Panc1 (cell line): ENCODE measurements around the gene TOR2A. TPM values are rescaled to one million over a fixed set of nuclear protein-coding genes. Genes with fewer than 3 reads are reported as not detected.

Source experiments
- ATAC-seq: fragments of 200-7000 bp; cut with Tn5 transposase; 2 replicates; pipeline ENCODE4 v1.9.1; 2020; ENCODE audit warnings: mild to moderate bottlenecking, moderate library complexity
- BruUV-seq: library from RNA; stranded (reverse); fragments of 400-500 nt; replicated peaks from 2 replicates; lab custom pipeline; 2021; lab: Mats Ljungman, UMichigan
- CTCF ChIA-PET: fragments of 300-600 bp; sonication (Branson Sonifier 250); formaldehyde crosslinking; loops from one replicate; lab custom pipeline; 2022; ENCODE audit warnings: antibody characterized with exemption; lab: Charles Lee
- POLR2A ChIA-PET: fragments of 300-600 bp; sonication (Branson Sonifier 250); formaldehyde crosslinking; loops from one replicate; lab custom pipeline; 2022; ENCODE audit warnings: antibody characterized with exemption; lab: Charles Lee
- DNase-seq: peaks from one replicate; pipeline ENCODE4 v3.0.0-alpha.2; 2010; ENCODE audit warnings: low read depth, low spot score
- H3K27ac ChIP-seq: 2 replicates; pipeline ENCODE4 v1.5.1; 2011; ENCODE audit warnings: mild to moderate bottlenecking, low read length, inconsistent platforms
- H3K27me3 ChIP-seq: fragments of 200-500 bp; sonication (Bioruptor generic); 2 replicates; pipeline ENCODE4 v1.6.0; 2014; ENCODE audit warnings: low read length, inconsistent platforms; ENCODE audit not compliant: control insufficient read depth, insufficient read depth
- H3K36me3 ChIP-seq: fragments of 200-500 bp; sonication (Bioruptor generic); 2 replicates; pipeline ENCODE4 v1.5.1; 2014; ENCODE audit warnings: inconsistent platforms, mild to moderate bottlenecking, low read length, moderate library complexity; ENCODE audit not compliant: control insufficient read depth, insufficient read depth
- H3K4me1 ChIP-seq: 2 replicates; pipeline ENCODE4 v1.5.1; 2011; ENCODE audit warnings: inconsistent platforms, mild to moderate bottlenecking, low read length, moderate library complexity; ENCODE audit not compliant: control insufficient read depth, insufficient read depth
- H3K4me3 ChIP-seq, 2 experiments: 2 replicates each; pipeline ENCODE4 v1.5.1; 2011 to 2012; ENCODE audit warnings: low read depth in 2 of 2, low read length in 2 of 2, mild to moderate bottlenecking in 2 of 2, inconsistent platforms in 1 of 2, moderate library complexity in 1 of 2
- H3K9me3 ChIP-seq: fragments of 200-500 bp; sonication (Bioruptor generic); 2 replicates; pipeline ENCODE4 v1.5.1; 2014; ENCODE audit warnings: low read depth, mild to moderate bottlenecking, inconsistent platforms, low read length, moderate library complexity; ENCODE audit not compliant: control insufficient read depth, insufficient read depth
- POLR2AphosphoS5 ChIP-seq: IDR thresholded peaks from 2 replicates; pipeline ENCODE4 v1.6.1; 2012; ENCODE audit warnings: mild to moderate bottlenecking, low read depth, low read length, moderate library complexity
- SIN3A ChIP-seq: IDR thresholded peaks from 2 replicates; pipeline ENCODE4 v1.6.1; 2012; ENCODE audit warnings: low read depth, mild to moderate bottlenecking, low read length, moderate library complexity, borderline replicate concordance; ENCODE audit not compliant: insufficient read depth
- TCF7L2 ChIP-seq: IDR thresholded peaks from 2 replicates; pipeline ENCODE4 v1.6.1; 2011; ENCODE audit warnings: mild to moderate bottlenecking, low read depth, low read length, inconsistent platforms
- in situ Hi-C: cut with HindIII; loops from 2 replicates; pipeline ENCODE4 v1.10.0; 2016; ENCODE audit warnings: low sequenced_read_pairs, low pct_unique_long_range_greater_than_20kb
- intact Hi-C: fragments of 100-400 bp; cut with micrococcal nuclease; formaldehyde crosslinking; loops from one replicate; pipeline ENCODE4 v1.10.0; 2022; ENCODE audit not compliant: unreplicated experiment
- total RNA-seq: library from RNA; stranded (reverse); gene quantifications from one replicate; pipeline ENCODE4 v1.2.1, GENCODE V29; 2021; ENCODE audit not compliant: unreplicated experiment
- TF ChIP-seq, protein P1 (sequence below): fragments of 450-650 bp; IDR thresholded peaks from 2 replicates; pipeline ENCODE4 v1.5.1; 2017; ENCODE audit warnings: mild to moderate bottlenecking
- TF ChIP-seq, protein P2 (sequence below), 2 experiments: IDR thresholded peaks; 2 replicates each; pipeline ENCODE4 v1.6.1; 2011 to 2012; ENCODE audit warnings: low read depth in 2 of 2, control low read depth in 1 of 2, low read length in 1 of 2, mild to moderate bottlenecking in 1 of 2, moderate library complexity in 1 of 2; ENCODE audit not compliant: insufficient read depth in 1 of 2

Gene TOR2A
- total RNA-seq, 1 experiment from 2014 or later = 8.2 TPM

DNA sequence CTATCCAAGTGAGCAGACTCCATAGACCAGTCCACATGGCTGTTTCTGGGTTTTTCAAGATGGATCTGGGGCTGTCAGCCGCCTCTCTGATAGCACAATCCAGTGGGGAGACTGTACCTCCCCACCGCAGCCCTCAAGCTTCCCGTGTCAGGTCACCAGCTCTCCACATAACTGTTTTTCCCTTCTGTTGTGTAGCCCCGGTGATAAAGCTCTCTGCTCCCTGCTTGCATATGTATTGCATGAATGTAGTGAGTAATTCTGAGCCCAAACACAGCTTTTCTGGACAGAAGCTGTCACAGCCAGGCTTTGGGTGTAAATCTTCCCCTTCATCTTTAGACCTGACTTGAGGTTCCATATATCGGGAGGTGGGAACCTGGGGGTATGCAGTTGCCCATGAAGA is 51.4 kb downstream of the TOR2A start:
- no peak overlapping the region for H3K27ac ChIP-seq
- H3K4me3 ChIP-seq = no peak overlapping the region
- ChIA-PET POLR2A (no interaction called here), CTCF (no interaction called here)
- H3K36me3 ChIP-seq = no peaks in the 10 kb centered on the region
- no peaks in the 10 kb centered on the region for H3K9me3 ChIP-seq
- ATAC-seq (no peak), DNase-seq (no peak)
- intact Hi-C loops (no loop called here), in situ Hi-C loops (no loop called here)
- no TSS peak for BruUV-seq
- H3K27me3 ChIP-seq = no peaks in the 10 kb centered on the region
- H3K4me1 ChIP-seq = no peaks in the 10 kb centered on the region
- TF ChIP-seq, protein P1, sequence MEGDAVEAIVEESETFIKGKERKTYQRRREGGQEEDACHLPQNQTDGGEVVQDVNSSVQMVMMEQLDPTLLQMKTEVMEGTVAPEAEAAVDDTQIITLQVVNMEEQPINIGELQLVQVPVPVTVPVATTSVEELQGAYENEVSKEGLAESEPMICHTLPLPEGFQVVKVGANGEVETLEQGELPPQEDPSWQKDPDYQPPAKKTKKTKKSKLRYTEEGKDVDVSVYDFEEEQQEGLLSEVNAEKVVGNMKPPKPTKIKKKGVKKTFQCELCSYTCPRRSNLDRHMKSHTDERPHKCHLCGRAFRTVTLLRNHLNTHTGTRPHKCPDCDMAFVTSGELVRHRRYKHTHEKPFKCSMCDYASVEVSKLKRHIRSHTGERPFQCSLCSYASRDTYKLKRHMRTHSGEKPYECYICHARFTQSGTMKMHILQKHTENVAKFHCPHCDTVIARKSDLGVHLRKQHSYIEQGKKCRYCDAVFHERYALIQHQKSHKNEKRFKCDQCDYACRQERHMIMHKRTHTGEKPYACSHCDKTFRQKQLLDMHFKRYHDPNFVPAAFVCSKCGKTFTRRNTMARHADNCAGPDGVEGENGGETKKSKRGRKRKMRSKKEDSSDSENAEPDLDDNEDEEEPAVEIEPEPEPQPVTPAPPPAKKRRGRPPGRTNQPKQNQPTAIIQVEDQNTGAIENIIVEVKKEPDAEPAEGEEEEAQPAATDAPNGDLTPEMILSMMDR = no peak
- no peak for TF ChIP-seq SIN3A
- no peak for TF ChIP-seq POLR2AphosphoS5
- TF ChIP-seq TCF7L2 = no peak
- TF ChIP-seq, protein P2, sequence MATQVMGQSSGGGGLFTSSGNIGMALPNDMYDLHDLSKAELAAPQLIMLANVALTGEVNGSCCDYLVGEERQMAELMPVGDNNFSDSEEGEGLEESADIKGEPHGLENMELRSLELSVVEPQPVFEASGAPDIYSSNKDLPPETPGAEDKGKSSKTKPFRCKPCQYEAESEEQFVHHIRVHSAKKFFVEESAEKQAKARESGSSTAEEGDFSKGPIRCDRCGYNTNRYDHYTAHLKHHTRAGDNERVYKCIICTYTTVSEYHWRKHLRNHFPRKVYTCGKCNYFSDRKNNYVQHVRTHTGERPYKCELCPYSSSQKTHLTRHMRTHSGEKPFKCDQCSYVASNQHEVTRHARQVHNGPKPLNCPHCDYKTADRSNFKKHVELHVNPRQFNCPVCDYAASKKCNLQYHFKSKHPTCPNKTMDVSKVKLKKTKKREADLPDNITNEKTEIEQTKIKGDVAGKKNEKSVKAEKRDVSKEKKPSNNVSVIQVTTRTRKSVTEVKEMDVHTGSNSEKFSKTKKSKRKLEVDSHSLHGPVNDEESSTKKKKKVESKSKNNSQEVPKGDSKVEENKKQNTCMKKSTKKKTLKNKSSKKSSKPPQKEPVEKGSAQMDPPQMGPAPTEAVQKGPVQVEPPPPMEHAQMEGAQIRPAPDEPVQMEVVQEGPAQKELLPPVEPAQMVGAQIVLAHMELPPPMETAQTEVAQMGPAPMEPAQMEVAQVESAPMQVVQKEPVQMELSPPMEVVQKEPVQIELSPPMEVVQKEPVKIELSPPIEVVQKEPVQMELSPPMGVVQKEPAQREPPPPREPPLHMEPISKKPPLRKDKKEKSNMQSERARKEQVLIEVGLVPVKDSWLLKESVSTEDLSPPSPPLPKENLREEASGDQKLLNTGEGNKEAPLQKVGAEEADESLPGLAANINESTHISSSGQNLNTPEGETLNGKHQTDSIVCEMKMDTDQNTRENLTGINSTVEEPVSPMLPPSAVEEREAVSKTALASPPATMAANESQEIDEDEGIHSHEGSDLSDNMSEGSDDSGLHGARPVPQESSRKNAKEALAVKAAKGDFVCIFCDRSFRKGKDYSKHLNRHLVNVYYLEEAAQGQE (IDR thresholded peaks at IDR 0.05; ENCODE audit: insufficient read depth in 1 of 2, low read depth in 2 of 2, low read length in 1 of 2) = no peak

DNA sequence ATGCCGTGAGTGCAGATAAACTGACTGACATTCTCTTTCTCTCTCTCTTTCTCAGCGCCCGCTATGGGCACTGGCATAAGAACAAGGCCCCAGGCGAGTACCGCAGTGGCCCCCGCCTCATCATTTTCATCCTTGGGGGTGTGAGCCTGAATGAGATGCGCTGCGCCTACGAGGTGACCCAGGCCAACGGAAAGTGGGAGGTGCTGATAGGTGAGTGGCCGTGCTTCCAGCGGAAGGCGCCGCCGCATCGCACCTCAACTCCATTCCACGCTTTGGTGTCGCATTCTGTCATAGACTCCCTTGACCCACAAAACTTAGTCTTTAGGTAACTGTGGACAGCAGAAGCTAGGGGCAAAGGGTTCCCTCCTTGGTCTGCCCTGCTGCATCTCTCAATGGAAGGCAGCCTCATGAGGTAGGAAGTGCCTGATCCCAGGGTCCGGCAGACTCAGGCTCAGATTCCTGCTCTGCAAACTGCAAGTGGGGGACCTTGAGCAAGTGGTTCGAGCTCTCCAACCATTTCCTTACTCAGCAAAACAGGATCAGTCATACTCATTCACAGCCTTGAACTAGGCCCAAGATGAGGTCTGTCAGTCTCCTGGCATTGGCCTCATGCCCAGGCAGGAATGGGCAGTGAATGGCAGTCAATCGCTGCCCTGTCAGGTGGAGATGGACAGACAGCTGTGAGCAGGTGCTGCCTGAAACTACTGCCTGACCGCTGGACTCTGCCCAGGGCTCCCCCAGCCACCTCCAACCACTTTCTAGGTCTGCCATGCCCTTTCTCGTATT is 52.5 kb downstream of the TOR2A start:
- intact Hi-C loops = no loop called here
- Histone ChIP-seq H3K27me3 (no peaks in the 10 kb centered on the region), H3K36me3 (no peaks in the 10 kb centered on the region; the same call in 1 of the 2 replicates), H3K4me3 (no peak overlapping the region), H3K27ac (no peak overlapping the region), H3K4me1 (no peaks in the 10 kb centered on the region), H3K9me3 (no peaks in the 10 kb centered on the region)
- TF ChIP-seq, protein P2 (IDR thresholded peaks at IDR 0.05; ENCODE audit: insufficient read depth in 1 of 2, low read depth in 2 of 2, low read length in 1 of 2) = no peak
- TF ChIP-seq SIN3A (no peak), POLR2AphosphoS5 (no peak), TCF7L2 (no peak)
- TF ChIP-seq, protein P1 = no peak
- BruUV-seq = no TSS peak
- no peak for ATAC-seq
- ChIA-PET POLR2A (no interaction called here), CTCF (no interaction called here)
- in situ Hi-C loops = no loop called here
- no peak for DNase-seq
